CD4-positive, alpha-beta T cell (primary cell): ENCODE results near the gene IL31RA. TPM values are rescaled to one million over a fixed set of nuclear protein-coding genes. Genes with fewer than 3 reads are reported as not detected.
"Not testable (repeated sequence)": the region's sequence is repeated elsewhere in the genome, so short reads cannot be mapped to it uniquely, and the experiment has no call there.

Experiments used
- ATAC-seq: fragments of 200-7000 bp; cut with Tn5 transposase; one replicate; pipeline ENCODE4 v1.10.0; 2022; ENCODE audit warnings: mild to moderate bottlenecking; ENCODE audit not compliant: poor library complexity
- CTCF ChIA-PET: fragments of 350-600 bp; sonication (Branson Sonifier 250); formaldehyde crosslinking; loops from one replicate; lab custom pipeline; 2021; ENCODE audit warnings: antibody characterized with exemption, inconsistent platforms; lab: Charles Lee
- POLR2A ChIA-PET: fragments of 350-600 bp; sonication (Branson Sonifier 250); formaldehyde crosslinking; loops from one replicate; lab custom pipeline; 2021; ENCODE audit warnings: antibody characterized with exemption, inconsistent platforms; lab: Charles Lee
- DNase-seq, 14 experiments: peaks; one replicate each; pipeline ENCODE4 v3.0.0-alpha.2; 2013 to 2020; ENCODE audit warnings: mixed read lengths in 2 of 14
- H3K27ac ChIP-seq, 2 donors: one replicate each; pipeline versions ENCODE4 v1.5.1 to v1.7.0; 2013; ENCODE audit warnings: low read length in 2 of 2, low read depth in 1 of 2, mild to moderate bottlenecking in 1 of 2
- H3K27me3 ChIP-seq, 2 experiments: 1 replicate in 1 of 2; 2 replicates in 1 of 2; pipeline versions ENCODE4 v1.6.1 to v1.7.0; 2013; ENCODE audit warnings: low read length in 2 of 2, control low read depth in 1 of 2, mild to moderate bottlenecking in 1 of 2, moderate library complexity in 1 of 2; ENCODE audit not compliant: insufficient read depth in 2 of 2, control insufficient read depth in 1 of 2
- H3K36me3 ChIP-seq: one replicate; pipeline ENCODE4 v1.6.1; 2013; ENCODE audit warnings: low read length, control low read depth; ENCODE audit not compliant: insufficient read depth
- H3K4me1 ChIP-seq: one replicate; pipeline ENCODE4 v1.6.1; 2013; ENCODE audit warnings: low read length, control low read depth; ENCODE audit not compliant: insufficient read depth
- H3K4me3 ChIP-seq: one replicate; pipeline ENCODE4 v1.5.1; 2013; ENCODE audit warnings: mild to moderate bottlenecking, low read length, moderate library complexity
- H3K9me3 ChIP-seq, 2 experiments: 1 replicate in 1 of 2; 2 replicates in 1 of 2; pipeline versions ENCODE4 v1.6.1 to v1.7.0; 2013; ENCODE audit warnings: low read length in 2 of 2, mild to moderate bottlenecking in 2 of 2, control low read depth in 1 of 2, moderate library complexity in 1 of 2; ENCODE audit not compliant: control insufficient read depth in 1 of 2, insufficient read depth in 1 of 2
- H3K27ac Mint-ChIP-seq: one replicate; pipeline ENCODE4 v1.8.0; 2020; ENCODE audit warnings: mixed read lengths
- H3K27me3 Mint-ChIP-seq: one replicate; pipeline ENCODE4 v1.8.0; 2021; ENCODE audit warnings: mixed read lengths
- H3K36me3 Mint-ChIP-seq: one replicate; pipeline ENCODE4 v1.8.0; 2021; ENCODE audit warnings: low read depth, mixed read lengths
- H3K4me1 Mint-ChIP-seq: one replicate; pipeline ENCODE4 v1.8.0; 2021; ENCODE audit warnings: low read depth, mixed read lengths
- H3K4me3 Mint-ChIP-seq: one replicate; pipeline ENCODE4 v1.8.0; 2020; ENCODE audit warnings: mild to moderate bottlenecking, mixed read lengths
- H3K9me3 Mint-ChIP-seq: one replicate; pipeline ENCODE4 v1.8.0; 2020; ENCODE audit warnings: mixed read lengths
- intact Hi-C, 2 experiments: fragments of 100-400 bp; cut with DNase I in 1 of 2; cut with micrococcal nuclease in 1 of 2; formaldehyde crosslinking; loops; one replicate each; pipeline versions ENCODE4 v1.15.1 to v1.9.0; 2023 to 2025; cut with DNase I, micrococcal nuclease
- polyA plus RNA-seq, 2 donors: library from polyadenylated mRNA; unstranded; fragments of 120-200 nt; gene quantifications; one replicate each; pipeline ENCODE4 v1.2.1, GENCODE V29; 2013
- total RNA-seq, 174 experiments: library from RNA in 2 of 174; stranded (reverse) in 2 of 174; gene quantifications; one replicate each; pipeline ENCODE4 v1.2.3 and lab custom pipeline; 2021 to 2026
- TF ChIP-seq, protein P1 (sequence below): fragments of 200-600 bp; IDR thresholded peaks from one replicate; pipeline ENCODE4 v1.8.0; 2022; ENCODE audit warnings: antibody characterized with exemption, mild to moderate bottlenecking

Gene IL31RA
- total RNA-seq (not detected), total RNA-seq (lab: John Stamatoyannopoulos, UW) (0 to 1.7 (median 0.06) reads per million in 172 experiments)
- 0.05 TPM for polyA plus RNA-seq (2013, experiment 1 of 2)
- 0.04 TPM for polyA plus RNA-seq (2013, experiment 2 of 2)

- POLR2A ChIA-PET, result no interaction called here
- Histone ChIP-seq H3K4me1 (peaks cover 9% of the 10 kb centered on the region), H3K27ac (no peak within 1 kb of the TSS), H3K27me3 (no peaks in the 10 kb centered on the region), H3K36me3 (no peaks in the 10 kb centered on the region), H3K4me3 (no peak within 1 kb of the TSS), H3K9me3 (no peaks in the 10 kb centered on the region)
- no peak for ATAC-seq
- no peaks in the 10 kb centered on the region for H3K9me3 Mint-ChIP-seq
- intact Hi-C loops, result no loop called here
- H3K27me3 Mint-ChIP-seq, result peaks cover 9% of the 10 kb centered on the region
- TF ChIP-seq, protein P1, sequence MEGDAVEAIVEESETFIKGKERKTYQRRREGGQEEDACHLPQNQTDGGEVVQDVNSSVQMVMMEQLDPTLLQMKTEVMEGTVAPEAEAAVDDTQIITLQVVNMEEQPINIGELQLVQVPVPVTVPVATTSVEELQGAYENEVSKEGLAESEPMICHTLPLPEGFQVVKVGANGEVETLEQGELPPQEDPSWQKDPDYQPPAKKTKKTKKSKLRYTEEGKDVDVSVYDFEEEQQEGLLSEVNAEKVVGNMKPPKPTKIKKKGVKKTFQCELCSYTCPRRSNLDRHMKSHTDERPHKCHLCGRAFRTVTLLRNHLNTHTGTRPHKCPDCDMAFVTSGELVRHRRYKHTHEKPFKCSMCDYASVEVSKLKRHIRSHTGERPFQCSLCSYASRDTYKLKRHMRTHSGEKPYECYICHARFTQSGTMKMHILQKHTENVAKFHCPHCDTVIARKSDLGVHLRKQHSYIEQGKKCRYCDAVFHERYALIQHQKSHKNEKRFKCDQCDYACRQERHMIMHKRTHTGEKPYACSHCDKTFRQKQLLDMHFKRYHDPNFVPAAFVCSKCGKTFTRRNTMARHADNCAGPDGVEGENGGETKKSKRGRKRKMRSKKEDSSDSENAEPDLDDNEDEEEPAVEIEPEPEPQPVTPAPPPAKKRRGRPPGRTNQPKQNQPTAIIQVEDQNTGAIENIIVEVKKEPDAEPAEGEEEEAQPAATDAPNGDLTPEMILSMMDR, result no peak
- no peak for DNase-seq
- H3K27ac Mint-ChIP-seq, result no peak within 1 kb of the TSS
- CTCF ChIA-PET, result no interaction called here
- no peaks in the 10 kb centered on the region for H3K36me3 Mint-ChIP-seq
- H3K4me1 Mint-ChIP-seq, result peaks cover 14% of the 10 kb centered on the region
- no peak within 1 kb of the TSS for H3K4me3 Mint-ChIP-seq
Observed at GRCh38 chr5:55850839-55851674, at the start of gene IL31RA. Gene IL31RA, plus strand, starts transcription at chr5:55851357. Its CDS starts 214 bp downstream, at chr5:55851571.

DNA sequence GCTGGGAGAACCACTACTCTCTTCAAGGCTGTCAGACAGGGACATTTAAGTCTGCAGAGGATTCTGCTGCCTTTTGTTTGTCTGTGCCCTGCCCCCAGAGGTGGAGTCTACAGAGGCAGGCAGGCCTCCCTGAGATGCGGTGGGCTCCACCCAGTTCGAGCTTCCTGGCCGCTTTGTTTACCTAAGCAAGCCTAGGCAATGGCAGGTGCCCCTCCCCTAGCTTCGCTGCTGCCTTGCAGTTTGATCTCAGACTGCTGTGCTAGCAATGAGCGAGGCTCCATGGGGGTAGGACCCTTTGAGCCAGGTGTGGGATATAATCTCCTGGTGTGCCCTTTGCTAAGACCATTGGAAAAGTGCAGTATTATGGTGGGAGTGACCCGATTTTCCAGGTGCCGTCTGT lies 42.3 kb upstream of the IL31RA start:
- H3K4me1 ChIP-seq, H3K9me3 ChIP-seq, H3K9me3 Mint-ChIP-seq, ATAC-seq, intact Hi-C loops, POLR2A ChIA-PET, H3K36me3 Mint-ChIP-seq, H3K4me3 ChIP-seq, H3K4me3 Mint-ChIP-seq, CTCF ChIA-PET, H3K27ac ChIP-seq, H3K36me3 ChIP-seq, H3K27ac Mint-ChIP-seq, H3K4me1 Mint-ChIP-seq, H3K27me3 ChIP-seq: not testable (repeated sequence)
- DNase-seq, result peak in 3 of 14 experiments; percentile 14 to 47 (median 19)
- peaks cover 14% of the 10 kb centered on the region for H3K27me3 Mint-ChIP-seq

GRCh38 chr5:55815939-55816338 lies 35.2 kb upstream of the IL31RA start:
- peaks cover 15% of the 10 kb centered on the region for H3K27me3 Mint-ChIP-seq
- H3K27me3 ChIP-seq, H3K9me3 Mint-ChIP-seq, H3K9me3 ChIP-seq, H3K27ac Mint-ChIP-seq, ATAC-seq, H3K4me1 ChIP-seq, H3K4me3 ChIP-seq, H3K36me3 Mint-ChIP-seq, H3K4me3 Mint-ChIP-seq, H3K27ac ChIP-seq, DNase-seq, intact Hi-C loops, H3K36me3 ChIP-seq, H3K4me1 Mint-ChIP-seq, POLR2A ChIA-PET: not testable (repeated sequence)
- CTCF ChIA-PET, result interaction anchor here (1.0 kb wide), 1 partner anchor 15 kb away, joined by 3 read pairs; no protein-coding TSS in a partner anchor

DNA sequence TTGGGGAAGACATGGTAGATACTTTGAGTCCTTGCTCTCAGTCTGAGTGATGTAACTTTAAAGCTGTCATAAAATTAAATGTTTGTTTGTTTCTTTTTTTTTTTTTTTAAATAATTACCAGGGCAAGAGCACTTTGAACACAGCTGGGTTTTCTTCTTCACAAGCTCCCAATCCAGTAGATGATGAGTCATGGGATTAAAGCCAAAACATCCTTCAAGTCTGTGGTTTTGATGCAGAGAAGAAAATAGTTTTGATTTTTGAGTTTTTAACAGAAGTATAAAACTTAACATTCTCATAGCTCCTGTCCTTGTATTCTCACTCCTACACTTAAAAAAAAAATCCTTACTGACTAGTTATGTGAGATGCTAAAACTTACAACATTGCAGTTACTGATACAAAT lies 34.8 kb upstream of the IL31RA start:
- POLR2A ChIA-PET, result no interaction called here
- intact Hi-C loops, result no loop called here
- CTCF ChIA-PET, result interaction anchor here (1.0 kb wide), 1 partner anchor 15 kb away, joined by 3 read pairs; no protein-coding TSS in a partner anchor
- no peaks in the 10 kb centered on the region for H3K4me1 ChIP-seq
- Mint-ChIP-seq H3K27ac (no peak overlapping the region), H3K36me3 (no peaks in the 10 kb centered on the region), H3K27me3 (peaks cover 19% of the 10 kb centered on the region), H3K4me1 (peaks cover 2% of the 10 kb centered on the region), H3K4me3 (no peak overlapping the region), H3K9me3 (no peaks in the 10 kb centered on the region)
- H3K27me3 ChIP-seq, result peaks cover 2 to 8% of the 10 kb centered on the region in 2 experiments
- no peak overlapping the region for H3K4me3 ChIP-seq
- H3K9me3 ChIP-seq, result no peaks in the 10 kb centered on the region
- no peaks in the 10 kb centered on the region for H3K36me3 ChIP-seq
- TF ChIP-seq, protein P1, result no peak
- DNase-seq (no peak), ATAC-seq (no peak)
- no peak overlapping the region for H3K27ac ChIP-seq
